ES-I3 (cell line): ENCODE measurements around the gene ATG4C.
"Not testable (repeated sequence)": the region's sequence is repeated elsewhere in the genome, so short reads cannot be mapped to it uniquely, and the experiment has no call there.

Experiments used
- H3K36me3 ChIP-seq: 2 replicates; pipeline ENCODE4 v1.6.1; 2013; ENCODE audit warnings: mild to moderate bottlenecking, low read length, control low read depth, moderate library complexity; ENCODE audit not compliant: insufficient read depth
- H3K4me1 ChIP-seq: 2 replicates; pipeline ENCODE4 v1.6.1; 2013; ENCODE audit warnings: mild to moderate bottlenecking, control low read depth, low read length; ENCODE audit not compliant: insufficient read depth
- H3K9ac ChIP-seq: 2 replicates; pipeline ENCODE4 v1.6.1; 2013; ENCODE audit warnings: low read depth, mild to moderate bottlenecking, low read length, moderate library complexity
- H3K9me3 ChIP-seq: 2 replicates; pipeline ENCODE4 v1.6.1; 2013; ENCODE audit warnings: mild to moderate bottlenecking, low read length, moderate library complexity; ENCODE audit not compliant: control insufficient read depth, insufficient read depth

The ATG4C gene, protein sequence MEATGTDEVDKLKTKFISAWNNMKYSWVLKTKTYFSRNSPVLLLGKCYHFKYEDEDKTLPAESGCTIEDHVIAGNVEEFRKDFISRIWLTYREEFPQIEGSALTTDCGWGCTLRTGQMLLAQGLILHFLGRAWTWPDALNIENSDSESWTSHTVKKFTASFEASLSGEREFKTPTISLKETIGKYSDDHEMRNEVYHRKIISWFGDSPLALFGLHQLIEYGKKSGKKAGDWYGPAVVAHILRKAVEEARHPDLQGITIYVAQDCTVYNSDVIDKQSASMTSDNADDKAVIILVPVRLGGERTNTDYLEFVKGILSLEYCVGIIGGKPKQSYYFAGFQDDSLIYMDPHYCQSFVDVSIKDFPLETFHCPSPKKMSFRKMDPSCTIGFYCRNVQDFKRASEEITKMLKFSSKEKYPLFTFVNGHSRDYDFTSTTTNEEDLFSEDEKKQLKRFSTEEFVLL

DNA sequence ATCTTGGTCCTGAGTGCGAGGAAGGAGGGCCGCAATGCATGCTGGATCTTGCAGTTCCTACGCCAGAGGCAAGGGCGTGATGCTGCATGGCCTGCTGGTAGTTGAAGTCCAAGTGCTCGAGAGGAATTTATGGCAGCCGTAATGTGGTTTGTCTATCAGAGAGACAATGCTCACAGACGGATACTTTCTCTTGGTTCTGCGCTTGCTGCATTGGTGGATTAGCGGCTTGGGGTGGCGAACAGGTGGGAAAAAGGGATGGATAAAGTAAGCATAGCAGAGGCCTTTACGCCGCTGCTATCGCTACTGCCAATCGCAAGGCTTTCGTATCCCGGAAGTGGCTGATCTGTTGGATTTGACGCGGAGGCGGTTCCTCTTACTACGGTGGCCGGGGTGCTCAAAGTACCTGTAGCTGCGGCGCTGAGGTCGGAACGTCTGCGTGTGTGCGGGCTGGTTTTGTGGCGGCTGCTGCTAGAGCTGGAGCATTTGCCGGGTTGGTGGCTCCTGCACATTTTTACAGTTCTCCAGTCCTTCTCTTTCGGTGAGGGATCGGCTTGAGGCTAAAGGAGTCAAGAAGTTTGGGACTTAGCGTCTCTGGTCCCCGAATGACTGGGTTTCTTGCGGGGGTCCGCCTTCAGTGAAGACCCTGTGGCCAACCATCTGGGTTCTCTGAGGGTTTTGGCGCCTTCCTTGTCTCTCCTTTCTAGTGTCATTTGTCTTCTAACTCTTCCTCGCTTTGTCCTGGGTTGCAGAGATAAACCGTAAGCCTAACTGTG lies at the start of gene ATG4C:
Gene ATG4C (plus strand): TSS at position 397 of the 773 bp plus-strand sequence. CDS start 19,655 bp downstream, outside the sequence.
- Histone ChIP-seq H3K4me1 (no peaks in the 10 kb centered on the region), H3K36me3 (no peaks in the 10 kb centered on the region), H3K9me3 (no peaks in the 10 kb centered on the region), H3K9ac (peak within 1 kb of the TSS; percentile 67)

DNA sequence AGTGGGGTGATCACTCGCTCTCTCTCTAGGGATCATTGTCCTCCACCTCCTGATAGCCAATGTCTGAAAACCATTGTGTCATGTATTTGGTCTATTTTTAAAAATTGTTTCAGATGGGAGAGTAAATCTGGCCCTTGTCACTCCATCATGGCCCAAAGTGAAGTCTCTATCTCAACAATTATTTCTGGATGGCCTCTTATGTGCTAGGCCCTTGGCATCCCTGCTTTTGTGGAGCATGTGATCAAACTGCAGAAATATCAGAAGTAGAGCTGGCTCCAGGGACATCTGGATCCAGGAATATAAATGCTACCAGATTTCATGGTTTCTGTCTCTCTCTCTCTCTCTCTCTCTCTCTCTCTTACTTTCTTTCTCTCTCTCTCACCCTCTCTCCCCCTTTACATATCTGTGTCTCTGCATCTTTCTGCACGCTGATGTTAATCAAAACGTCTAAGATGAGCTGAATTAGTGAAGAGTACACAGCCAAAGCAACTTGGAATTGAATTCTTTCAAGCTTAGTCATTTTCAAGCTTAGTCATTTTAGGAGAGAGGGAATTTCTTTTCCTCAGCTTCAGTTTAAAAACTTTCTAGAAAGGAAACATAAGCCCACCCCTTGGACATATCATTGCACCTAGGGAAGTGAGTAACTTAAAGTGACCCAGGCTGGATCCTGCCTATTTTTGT lies 48.3 kb upstream of the ATG4C start:
- H3K9ac ChIP-seq, result no peak overlapping the region
- no peaks in the 10 kb centered on the region for H3K36me3 ChIP-seq

DNA sequence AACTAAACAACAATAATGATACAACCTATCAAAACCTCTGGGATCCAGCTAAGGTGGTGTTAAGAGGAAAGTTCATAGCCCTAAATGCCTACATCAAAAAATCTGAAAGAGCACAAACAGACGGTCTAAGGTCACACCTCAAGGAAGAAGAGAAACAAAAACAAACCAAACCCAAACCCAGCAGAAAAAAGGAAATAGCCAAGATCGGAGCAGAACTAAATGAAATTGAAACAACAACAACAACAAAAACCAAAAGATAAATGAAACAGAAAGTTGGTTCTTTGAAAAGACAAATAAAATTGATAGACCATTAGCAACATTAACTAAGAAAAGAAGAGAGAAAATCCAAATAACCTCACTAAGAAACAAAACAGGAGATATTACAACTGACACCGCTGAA lies 43.2 kb upstream of the ATG4C start:
- H3K36me3 ChIP-seq, H3K4me1 ChIP-seq, H3K9me3 ChIP-seq, H3K9ac ChIP-seq: not testable (repeated sequence)

More for the DNA sequence above, 48.3 kb upstream of the ATG4C start:
- peaks cover 5% of the 10 kb centered on the region; the same call in 1 of the 2 replicates for H3K4me1 ChIP-seq
- H3K9me3 ChIP-seq, result no peaks in the 10 kb centered on the region; the same call in 1 of the 2 replicates

DNA sequence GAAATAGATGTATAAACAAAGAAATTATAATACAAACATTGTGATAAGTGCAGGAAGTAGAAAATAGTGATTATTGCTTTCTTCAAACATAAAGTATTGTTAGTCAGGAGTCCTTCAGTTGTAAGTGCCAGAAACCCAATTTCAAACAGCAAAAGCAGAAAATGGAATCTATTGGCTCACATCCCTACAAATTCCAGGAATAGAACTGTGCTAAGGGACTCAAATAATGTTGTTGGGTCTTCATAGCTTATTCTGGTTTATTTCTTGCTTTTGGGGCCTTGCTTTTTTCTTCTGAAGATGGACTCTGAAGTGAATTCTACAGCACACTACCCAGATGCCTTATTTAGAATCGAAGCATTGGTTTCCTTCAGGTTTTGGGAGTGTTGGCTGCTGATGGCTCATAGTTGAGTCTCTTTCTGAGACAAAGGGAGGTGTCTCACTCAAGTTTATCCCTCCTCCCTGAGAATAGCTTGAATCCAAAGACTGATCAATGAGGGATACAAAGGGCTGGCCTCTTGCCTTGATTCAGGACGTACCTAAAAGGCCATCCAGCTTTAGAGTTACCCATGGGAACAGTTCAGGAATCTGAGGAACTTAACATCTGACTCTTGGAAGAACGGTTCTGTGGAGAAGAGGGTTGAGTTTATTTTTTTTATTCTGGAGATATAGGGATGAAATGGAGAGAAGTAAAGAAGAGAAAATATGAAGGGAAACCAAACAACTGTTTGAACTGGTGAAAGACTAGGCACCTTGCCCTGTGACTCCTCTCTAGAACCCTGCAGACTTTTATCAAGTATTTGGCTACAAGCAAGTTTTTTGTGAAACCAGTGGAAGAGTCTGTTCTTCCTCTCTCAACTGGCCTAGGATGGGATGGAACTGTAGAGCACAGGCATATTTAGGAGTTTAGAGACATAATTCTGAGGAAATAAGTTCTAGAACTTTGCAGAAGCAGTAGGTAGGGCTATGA lies 39.0 kb upstream of the ATG4C start:
- Histone ChIP-seq H3K36me3 (no peaks in the 10 kb centered on the region), H3K9me3 (no peaks in the 10 kb centered on the region; the same call in none of the 2 replicates), H3K9ac (no peak overlapping the region), H3K4me1 (no peaks in the 10 kb centered on the region)

DNA sequence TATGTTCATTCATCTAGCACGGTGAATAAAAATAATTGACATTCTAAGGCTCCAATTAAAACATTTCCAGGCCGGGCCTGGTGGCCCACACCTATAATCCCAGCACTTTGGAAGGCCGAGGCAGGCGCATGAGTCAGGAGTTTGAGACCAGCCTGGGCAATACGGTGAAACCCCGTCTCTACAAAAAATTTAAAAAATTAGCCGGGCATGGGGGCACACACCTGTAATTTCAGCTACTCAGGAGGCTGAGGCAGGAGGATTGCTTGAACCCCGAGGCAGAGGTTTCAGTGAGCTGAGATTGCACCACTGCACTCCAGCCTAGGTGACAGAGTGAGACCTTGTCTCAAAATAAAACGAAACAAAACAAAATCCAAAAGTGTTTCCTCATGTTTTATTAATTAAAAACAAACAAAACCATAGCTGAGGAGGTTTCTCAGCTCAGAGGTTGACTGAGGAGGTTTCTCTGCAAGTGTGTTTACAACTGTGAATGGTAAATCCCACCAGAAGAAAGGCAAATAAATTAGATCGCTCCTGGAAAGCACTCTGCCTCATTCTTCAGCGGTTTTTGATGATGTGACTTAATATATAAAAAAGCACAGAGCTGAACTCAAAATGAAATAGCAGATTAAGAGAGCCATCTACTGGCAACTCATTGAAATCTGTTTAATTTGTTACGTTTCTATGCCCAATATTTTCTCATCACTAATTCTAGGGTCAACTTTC lies 37.7 kb upstream of the ATG4C start:
- Histone ChIP-seq H3K4me1 (no peaks in the 10 kb centered on the region), H3K9ac (no peak overlapping the region)

DNA sequence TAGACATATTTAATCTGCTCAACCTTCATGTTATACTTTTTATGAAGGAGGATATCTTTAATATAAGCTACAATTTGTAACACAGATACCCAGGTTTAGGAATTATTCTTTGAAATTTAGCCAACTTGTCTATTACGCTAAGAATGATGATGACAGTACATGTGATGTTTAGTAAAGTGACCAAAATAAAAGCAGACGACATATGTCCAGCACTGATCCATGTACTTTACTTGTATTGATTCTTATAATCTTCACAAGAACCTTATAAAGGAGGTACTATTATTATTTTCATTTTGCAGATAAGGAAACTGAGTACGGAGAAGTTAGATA lies 37.2 kb upstream of the ATG4C start:
- no peak overlapping the region for H3K9ac ChIP-seq
- H3K4me1 ChIP-seq, result no peaks in the 10 kb centered on the region
- no peaks in the 10 kb centered on the region for H3K36me3 ChIP-seq
- H3K9me3 ChIP-seq, result no peaks in the 10 kb centered on the region; the same call in 1 of the 2 replicates

More for the DNA sequence above, 37.7 kb upstream of the ATG4C start:
- H3K36me3 ChIP-seq, result no peaks in the 10 kb centered on the region
- H3K9me3 ChIP-seq, result no peaks in the 10 kb centered on the region; the same call in 1 of the 2 replicates

DNA sequence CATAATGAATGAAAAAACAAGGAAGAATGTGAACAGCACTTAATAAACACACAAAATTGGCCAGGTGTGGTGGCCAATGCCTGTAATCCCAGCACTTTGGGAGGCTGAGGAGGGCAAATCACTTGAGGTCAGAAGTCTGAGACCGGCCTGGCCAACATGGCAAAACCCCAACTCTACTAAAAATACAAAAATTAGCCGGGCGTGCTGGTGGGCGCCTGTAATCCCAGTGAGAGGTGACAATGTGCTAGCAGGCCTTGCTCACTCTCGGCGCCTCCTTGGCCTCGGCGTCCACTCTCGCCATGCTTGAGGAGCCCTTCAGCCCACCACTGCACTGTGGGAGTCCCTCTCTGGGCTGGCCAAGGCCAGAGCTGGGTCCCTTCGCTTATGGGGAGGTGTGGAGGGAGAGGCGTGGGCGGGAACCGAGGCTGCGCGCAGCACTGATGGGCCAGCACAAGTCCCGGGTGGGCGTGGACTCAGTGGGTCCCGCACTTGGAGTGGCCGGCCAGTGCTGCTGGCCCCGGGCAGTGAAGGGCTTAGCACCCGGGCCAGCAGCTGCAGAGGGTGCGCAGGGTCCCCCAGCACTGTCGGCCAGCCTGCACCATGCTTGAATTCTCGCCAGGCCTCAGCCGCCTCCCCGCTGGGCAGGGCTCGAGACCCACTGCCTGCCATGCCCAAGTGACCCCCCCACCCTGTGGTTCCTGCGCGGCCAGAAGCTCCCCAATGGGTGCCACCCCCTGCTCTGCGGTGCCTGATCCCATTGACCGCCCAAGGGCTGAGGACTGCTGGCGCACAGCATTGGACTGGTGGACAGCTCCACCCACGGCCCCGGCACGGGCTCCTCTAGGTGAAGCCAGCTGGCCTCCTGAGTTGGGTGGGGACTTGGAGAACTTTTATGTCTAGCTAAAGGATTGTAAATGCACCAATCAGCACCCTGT lies 30.6 kb upstream of the ATG4C start:
- Histone ChIP-seq H3K4me1 (no peaks in the 10 kb centered on the region), H3K36me3 (no peaks in the 10 kb centered on the region), H3K9me3 (no peaks in the 10 kb centered on the region), H3K9ac (no peak overlapping the region)

DNA sequence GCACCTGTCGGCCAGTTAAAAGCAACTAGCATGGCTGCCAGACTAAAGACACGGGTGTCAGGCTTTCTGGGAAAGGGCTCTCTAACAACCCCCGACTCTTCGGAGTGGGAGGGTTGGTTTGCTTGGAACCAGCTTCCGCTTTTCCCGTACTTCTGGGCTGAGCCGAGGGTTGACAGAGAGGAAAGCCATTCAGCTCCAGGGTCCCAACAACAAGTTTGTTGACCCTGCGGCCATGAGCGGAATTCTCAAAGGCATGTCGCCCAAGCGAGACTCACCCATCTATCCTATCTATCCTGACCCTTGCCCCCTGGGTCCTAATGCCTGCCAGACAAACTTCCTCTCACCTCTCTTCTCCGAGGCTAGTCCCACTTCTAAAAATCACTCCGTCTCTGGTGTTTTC lies 29.0 kb upstream of the ATG4C start:
- not testable (repeated sequence) for H3K4me1 ChIP-seq, H3K36me3 ChIP-seq, H3K9me3 ChIP-seq
- peak overlapping the region; percentile 69 for H3K9ac ChIP-seq

DNA sequence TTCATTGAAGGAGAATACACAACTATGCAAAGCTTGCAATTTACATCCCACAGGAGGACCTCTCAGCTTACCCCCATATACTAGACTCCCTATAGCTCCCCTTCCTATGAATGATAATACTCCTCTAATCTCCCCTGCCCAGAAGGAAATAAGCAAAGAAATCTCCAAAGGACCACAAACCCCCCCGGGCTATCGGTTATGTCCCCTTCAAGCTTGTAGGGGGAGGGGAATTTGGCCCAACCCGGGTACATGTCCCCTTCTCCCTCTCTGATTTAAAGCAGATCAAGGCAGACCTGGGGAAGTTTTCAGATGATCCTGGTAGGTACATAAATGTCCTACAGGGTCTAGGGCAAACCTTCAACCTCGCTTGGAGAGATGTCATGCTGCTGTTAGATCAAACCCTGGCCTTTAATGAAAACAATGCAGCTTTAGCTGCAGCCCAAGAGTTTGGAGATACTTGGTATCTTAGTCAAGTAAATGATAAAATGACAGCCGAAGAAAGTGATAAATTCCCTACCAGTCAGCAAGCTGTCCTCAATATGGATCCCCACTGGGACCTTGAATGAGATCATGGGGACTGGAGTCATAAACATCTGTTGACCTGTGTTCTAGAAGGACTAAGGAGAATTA lies 27.6 kb upstream of the ATG4C start:
- peak overlapping the region; percentile 28; the same call in 1 of the 2 replicates for H3K9ac ChIP-seq
- H3K4me1 ChIP-seq, H3K36me3 ChIP-seq, H3K9me3 ChIP-seq: not testable (repeated sequence)

DNA sequence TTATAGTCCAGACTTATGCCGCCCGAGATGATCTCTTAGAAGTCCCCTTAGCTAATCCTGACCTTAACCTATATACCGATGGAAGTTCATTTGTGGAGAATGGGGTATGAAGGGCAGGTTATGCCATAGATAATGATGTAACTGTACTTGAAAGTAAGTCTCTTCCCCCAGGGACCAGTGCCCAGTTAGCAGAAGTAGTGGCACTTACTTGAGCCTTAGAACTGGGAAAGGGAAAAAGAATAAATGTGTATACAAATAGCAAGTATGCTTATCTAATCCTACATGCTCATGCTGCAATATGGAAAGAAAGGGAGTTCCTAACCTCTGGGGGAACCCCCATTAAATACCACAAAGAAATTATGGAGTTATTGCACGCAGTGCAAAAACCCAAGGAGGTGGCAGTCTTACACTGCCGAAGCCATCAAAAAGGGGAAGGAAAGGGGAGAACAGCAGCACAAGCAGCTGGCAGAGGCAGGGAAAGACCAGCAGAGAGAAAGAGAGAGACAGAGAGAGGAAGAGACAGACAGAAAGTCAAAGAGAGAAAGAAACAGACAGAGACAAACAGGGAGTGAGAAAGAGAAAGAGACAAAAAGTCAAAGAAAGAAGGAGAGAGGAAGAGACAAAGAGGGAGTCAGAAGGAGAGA lies 24.6 kb upstream of the ATG4C start:
- H3K36me3 ChIP-seq, H3K4me1 ChIP-seq, H3K9me3 ChIP-seq, H3K9ac ChIP-seq: not testable (repeated sequence)

DNA sequence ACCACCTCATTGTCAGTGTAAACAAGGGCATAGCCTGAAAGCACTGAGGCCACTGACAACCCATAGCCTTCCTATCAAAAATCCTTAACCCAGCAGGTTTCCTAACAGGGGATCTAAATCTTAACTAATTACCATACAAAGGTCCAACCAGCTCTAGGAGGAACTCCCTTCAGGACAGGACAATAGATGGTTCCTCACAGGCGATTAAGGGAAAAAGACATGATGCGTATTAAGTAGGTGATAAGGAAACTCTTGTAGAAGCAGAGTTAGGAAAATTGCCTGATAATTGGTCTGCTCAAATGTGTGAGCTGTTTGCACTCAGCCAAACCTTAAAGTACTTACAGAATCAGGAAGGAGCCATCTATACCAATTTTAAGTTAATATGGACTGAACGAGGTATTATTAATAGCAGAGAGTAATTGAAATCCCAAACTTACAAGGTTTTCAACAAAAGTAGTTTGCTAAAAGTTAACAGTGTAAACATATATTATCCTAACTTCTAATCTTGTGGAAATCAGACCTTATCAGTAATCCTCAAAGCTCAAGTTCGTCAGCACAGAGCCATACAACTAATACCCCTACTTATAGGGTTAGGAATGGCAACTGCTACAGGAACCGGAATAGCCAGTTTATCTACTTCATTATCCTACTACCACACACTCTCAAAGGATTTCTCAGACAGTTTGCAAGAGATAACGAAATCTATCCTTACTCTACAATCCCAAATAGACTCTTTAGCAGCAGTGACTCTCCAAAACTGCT lies 23.7 kb upstream of the ATG4C start:
- H3K9me3 ChIP-seq, H3K9ac ChIP-seq, H3K4me1 ChIP-seq, H3K36me3 ChIP-seq: not testable (repeated sequence)
